HG03565 (cell line): Measurements from ENCODE around the gene ZMYND19.
"Not testable (repeated sequence)": the region's sequence is repeated elsewhere in the genome, so short reads cannot be mapped to it uniquely, and the experiment has no call there.

Experiments used
- ATAC-seq: cut with Tn5 transposase; IDR thresholded peaks from one replicate; pipeline ENCODE4 v1.9.1; 2021; ENCODE audit warnings: mild to moderate bottlenecking, moderate library complexity; ENCODE audit not compliant: unreplicated experiment

The ZMYND19 gene

DNA sequence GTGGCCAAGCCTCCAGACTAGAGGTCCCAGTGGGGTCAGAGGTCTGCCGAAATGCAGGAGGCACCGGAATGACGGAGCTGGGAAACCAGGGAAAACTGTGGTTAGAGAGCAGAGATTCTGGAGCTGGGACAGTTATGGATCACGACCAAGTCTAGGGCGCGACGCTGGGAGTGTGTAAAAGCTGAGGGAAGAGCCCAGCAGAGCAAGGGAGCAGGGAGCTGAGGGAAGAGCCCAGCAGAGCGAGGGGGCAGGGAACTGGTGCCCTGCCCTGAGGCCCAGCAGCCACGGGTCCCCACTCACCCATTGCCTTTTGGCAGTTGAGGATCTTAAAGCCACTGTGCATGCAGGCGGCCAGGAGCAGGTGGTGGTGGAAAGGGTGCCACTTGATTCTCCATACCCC lies 26.2 kb downstream of the ZMYND19 start:
- no peak for ATAC-seq

DNA sequence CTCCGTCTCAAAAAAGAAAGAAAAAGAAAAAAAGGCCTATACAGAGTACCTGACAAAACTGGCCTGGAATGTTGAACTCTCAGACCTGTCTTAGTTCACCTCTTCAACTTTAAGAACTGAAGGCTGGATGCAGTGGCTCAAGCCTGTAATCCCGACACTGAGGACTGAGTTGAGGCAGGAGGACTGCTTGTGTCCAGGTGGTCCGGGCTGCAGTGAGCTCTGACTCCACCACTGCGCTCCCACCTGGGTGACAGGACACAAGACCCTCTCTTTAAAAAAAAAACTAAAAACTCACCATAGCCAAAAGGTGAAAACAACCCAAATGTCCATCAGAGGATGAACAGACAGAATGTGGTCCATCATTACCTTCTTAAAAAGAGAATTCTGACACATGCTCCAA lies 32.2 kb downstream of the ZMYND19 start:
- ATAC-seq, result no peak

DNA sequence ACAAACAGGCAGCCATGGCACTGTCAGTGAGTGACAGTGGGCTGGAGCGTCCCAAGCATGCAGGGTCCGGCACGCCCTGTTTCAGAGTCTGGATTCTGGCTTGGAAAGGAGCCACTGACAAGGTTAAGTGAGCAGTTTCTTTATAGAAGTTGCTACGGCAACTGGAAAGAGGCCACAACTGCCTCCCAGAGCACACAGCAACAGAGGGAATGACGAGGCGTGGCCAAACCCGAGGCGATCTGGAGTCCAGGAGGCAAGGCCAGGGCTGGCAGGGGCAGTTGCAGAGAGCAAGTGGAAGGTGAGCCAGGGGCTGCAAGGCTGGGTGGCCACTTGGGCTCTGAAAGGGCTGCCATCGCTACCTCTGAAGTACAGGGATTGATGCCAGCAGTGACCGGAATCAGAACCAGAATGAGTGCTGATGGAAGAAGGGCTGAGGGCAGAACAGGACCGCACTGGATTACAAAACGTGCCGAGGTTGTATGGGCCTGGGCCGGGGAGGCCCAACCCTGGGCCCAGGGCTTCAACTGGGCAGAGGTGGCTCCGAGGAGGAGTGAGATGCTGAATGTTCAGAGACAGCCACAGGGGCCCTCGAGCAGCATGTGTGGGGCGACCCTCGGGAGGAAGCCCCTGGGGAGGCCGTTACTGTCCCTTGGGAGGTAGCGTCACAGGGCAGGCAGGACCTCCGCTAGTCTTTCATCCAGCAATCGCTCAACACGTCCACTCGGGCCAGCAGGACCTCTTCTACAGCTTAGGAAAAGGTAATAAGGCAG lies 34.1 kb downstream of the ZMYND19 start:
- ATAC-seq, result no peak

DNA sequence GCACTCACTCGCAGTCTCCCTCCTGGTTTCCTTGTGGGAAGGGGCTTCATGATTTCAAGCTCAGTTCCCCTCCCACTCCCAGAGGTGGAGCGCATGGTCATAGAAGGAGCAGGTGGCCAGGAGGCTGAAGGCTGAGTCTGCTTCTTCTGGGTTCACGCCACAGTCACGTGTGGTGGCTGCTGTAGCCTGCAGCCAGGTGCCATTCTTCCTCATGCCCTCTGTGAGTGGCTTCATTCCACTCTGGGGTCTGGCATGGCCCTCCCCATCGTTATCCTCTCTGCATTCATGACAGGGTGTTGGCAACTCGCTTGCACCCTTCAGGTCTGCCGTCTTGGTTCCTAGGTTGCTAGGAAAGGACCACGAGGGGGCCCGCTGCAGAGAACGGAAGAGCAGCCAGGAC lies 35.1 kb downstream of the ZMYND19 start:
- ATAC-seq, result no peak

DNA sequence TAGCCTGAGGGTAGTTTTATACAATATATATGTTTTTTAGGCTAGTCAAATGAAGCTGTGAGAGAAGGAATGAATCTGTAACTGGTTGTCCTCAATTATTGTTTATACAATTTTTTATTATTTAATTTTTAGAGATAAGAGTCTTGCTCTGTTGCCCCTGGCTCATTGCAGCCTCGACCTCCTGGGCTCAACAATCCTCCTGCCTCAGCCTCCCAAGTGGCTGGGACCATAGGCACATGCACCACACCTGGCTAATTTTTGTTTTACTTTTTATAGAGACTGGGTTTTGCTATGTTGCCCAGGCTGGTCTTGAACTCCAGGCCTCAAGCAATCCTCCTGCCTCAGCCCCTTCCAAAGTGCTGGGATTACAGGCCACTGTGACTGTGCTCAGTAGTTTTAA lies 36.0 kb downstream of the ZMYND19 start:
- no peak for ATAC-seq

DNA sequence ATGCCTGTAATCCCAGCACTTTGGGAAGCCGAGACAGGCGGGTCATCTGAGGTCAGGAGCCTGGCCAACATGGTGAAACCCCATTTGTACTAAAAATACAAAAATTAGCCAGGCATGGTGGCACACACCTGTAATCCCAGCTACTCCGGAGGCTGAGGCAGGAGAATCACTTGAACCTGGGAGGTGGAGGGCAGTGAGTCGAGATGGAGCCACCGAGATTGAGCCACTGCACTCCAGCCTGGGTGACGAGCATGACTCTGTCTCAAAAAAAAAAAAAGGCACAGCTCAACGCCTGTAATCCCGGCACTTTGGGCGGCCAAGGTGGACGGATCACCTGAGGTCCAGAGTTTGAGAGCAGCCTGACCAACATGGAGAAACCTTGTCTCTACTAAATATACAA lies 36.7 kb downstream of the ZMYND19 start:
- ATAC-seq, result not testable (repeated sequence)

DNA sequence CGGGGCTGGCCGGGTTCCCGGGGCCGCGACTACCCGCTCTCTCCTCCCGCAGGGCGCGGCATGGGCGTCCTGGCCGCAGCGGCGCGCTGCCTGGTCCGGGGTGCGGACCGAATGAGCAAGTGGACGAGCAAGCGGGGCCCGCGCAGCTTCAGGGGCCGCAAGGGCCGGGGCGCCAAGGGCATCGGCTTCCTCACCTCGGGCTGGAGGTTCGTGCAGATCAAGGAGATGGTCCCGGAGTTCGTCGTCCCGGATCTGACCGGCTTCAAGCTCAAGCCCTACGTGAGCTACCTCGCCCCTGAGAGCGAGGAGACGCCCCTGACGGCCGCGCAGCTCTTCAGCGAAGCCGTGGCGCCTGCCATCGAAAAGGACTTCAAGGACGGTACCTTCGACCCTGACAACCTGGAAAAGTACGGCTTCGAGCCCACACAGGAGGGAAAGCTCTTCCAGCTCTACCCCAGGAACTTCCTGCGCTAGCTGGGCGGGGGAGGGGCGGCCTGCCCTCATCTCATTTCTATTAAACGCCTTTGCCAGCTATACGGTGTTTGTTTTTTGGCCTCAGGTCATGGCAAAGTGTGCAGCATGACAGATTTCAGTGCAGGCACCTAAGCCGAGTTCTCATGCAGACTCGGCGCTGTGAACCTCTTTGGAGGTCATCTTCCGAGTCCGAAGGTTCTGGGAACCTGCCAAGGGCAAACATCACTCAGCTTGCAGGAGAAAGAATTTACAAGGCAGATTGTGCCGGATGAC lies 38.1 kb downstream of the ZMYND19 start:
- peak; percentile 23 for ATAC-seq

DNA sequence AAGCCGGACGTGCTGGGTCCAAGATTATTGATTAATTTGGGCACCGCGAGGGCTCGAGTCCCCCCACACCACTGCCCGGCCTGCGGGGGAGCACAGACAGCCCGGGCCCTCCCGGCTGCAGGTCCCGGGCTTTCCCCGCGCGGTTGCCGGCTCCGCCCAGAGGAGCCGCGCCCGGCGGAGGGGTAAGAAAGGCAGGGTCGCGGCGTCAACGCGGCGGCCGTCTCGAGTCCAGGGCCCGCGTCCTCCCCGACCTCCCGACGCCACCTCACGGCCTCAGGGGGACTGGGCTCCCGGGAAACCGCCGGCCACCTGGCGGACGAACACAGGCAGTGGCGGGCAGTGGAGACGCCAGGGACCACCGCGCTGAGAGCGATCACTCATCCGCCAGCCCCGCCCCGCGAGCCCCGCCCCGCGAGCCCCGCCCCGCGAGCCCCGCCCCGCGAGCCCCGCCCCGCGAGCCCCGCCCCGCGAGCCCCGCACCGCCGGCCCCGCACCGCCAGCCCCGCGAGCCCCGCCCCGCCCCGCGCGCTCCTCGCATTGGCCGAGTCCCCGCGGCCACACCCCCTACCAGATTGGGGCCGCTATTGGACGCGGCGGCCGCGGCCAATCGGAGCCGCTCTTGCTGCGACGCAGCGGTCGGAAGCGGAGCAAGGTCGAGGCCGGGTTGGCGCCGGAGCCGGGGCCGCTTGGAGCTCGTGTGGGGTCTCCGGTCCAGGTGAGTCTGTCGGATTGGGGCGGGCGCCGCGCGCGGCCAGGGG lies 38.9 kb downstream of the ZMYND19 start, which contains the start of gene MRPL41:
MRPL41 (plus strand) TSS at position 616 of the 758 bp plus-strand sequence. CDS start 203 bp downstream, outside the sequence.
- ATAC-seq, result peak; percentile 76

DNA sequence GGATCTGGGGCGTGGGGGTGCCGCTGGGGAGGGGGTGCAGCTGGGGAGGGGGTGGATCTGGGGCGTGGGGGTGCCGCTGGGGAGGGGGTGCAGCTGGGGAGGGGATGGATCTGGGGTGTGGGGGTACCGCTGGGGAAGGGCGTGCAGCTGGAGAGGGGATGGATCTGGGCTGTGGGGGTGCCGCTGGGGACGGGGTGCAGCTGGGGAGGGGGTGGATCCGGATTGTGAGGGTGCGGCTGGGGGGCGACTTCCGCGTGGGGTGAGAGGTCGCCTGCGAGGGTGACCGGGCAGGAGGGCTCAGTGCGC lies 39.4 kb downstream of the ZMYND19 start:
- not testable (repeated sequence) for ATAC-seq

DNA sequence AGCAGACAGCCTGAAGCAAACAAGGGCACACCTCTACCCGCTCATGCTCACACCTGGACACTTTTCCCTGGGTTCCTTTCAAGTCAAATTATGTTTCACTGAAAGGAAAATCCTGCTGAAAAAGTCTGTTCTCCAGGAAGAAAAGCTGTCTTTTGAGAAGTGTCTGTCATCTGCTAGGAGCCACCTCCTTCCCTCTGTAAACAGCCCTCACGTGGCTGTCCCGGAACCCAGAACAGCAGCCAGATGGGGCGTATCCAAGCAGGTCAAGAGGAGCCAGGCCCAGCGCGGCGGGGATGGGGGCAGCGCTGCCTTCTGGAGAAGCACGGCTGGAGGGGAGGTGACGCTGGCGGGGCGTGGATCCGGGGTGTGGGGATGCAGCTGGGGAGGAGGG lies 40.1 kb downstream of the ZMYND19 start, which contains the start of gene PNPLA7:
PNPLA7 (minus strand) TSS at position 172 of the 391 bp plus-strand sequence. CDS start 205 bp downstream, outside the sequence.
- ATAC-seq, result no peak

DNA sequence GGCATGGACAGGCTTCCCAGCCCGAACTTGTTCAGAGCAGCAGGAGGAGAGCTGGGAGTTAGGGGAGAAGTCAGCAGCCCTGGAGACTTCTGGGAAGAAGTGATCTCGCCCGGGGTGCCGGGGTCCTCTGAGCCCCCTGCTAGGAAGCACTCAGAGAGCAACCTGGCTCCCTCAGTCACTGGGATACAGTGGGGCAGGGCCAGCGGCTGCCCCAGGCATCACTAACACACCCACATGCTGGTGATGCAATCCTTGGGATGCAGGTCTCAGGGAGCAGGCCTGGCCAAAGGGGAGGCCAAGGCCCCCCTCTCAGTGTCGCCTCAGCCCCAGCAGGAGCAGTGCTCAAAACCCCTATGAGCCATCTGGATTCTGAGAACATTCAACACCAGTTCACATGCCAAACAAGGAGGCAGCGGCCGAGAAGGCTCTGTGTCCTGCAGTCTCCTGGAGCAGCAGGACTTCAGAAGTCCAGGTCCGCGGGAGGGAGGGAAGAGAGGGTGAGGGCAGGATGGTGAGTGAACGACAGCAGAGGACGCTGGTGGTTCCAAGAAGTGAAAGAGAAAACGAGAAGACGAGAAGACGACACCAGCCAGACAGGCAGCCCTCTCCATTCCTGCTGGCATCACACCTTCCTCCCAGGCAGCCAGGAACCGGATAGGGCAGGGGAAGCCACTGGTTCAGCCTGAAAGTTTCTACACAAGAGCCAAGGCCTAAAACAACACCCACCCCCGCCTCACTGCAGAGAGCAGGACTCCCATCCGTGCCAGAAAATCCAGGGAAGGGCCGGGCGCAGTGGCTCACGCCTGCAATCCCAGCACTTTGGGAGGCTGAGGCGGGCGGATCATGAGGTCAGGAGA lies 42.4 kb downstream of the ZMYND19 start:
- no peak for ATAC-seq

DNA sequence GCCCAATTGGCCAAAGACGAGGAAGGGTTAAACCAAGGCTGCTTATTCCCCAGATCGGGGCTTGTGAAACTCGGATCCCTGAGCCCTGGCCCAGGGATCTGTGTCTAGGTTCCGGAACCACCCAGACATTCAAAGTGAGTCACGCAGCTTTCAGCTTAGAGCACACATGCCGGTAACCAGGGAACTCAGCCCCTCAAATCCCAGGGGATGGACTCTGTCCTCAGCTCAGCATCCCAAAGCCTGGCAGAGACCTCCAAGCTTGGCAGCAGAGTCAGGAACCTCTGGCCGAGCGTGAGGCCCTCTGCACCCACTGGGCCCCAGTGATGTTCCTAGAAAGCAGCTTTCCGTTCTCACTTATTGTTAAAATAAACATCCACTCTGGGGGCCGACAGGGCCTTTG lies 45.2 kb downstream of the ZMYND19 start:
- no peak for ATAC-seq

DNA sequence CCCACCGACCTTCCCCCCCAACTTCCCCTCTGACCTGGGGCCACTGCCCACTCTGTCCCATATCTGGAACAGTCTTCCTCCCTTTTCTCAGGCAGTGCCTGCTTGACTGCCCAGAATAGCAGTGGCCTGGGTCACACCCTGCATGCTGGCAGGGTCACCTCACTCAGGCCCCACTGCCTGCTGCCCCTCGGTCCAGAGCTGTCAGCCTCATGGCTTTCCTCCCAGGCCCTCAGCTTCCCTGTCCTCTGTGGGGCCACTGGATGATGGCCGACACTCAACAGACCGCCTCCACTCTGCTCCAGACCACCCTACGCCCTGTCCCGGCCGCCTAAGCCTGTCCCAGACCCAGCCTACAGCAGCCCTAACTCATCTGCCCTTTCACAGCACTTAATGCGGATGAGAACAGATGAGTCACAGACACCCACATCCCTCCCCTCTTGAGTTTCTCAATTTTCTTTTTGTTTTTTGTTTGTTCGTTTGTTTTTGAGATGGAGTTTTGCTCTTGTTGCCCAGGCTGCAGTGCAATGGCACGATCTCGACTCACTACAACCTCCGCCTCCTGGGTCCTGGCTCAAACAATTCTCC lies 46.0 kb downstream of the ZMYND19 start:
- ATAC-seq, result no peak

DNA sequence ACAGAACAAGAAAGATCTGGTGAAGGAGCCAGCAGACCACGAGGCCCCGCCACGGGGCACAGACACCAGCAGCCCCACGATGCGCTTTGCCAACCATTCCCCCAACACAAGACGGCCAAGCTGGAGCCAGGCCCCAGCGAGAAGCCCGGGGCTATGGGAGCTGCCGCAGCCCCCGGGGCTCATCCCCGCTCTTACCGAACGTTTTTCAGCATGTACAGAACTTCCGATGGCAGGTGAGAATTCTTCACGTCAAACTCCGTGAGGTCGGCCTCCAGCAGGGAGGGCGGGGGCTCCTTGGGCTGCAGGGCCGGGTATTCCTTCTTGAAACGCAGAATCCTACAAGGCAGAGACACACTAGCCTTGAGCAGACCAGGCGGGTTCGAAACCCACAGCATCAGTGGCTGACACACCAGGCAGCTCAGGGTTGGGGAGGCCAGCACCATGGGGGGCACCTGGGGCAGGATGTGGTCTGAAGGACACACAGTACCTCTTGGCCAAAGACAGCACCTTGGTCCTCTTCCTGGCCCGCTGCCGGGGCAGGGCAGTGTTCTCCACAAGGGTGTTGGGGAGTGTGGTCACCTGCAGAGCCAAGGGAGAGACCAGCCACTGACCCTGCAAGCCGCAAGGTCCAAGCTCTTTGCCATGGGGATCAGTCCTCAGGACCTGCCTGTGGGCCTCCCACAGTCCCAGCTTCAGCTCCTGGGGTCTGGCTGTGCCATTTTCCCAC lies 46.9 kb downstream of the ZMYND19 start:
- ATAC-seq, result no peak

DNA sequence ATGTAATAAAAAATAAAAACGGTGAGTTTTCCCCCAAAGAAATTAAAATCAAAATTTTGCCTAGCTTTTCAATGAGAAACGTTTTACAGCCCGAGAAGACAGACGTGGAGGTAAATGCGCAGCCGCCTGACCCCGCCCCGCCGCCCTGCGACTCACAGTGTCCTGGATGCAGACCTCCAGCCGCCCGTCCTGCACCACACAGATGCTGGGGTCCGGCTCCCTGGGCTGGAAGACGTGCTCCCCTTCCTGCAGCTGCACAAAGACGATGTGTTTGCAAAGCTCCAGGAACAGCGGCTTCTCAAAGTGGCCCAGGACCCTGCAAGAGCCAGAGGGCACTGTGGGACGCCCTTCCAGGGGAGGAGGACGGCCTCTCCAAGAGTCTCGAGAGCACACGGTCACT lies 47.8 kb downstream of the ZMYND19 start:
- ATAC-seq, result no peak

DNA sequence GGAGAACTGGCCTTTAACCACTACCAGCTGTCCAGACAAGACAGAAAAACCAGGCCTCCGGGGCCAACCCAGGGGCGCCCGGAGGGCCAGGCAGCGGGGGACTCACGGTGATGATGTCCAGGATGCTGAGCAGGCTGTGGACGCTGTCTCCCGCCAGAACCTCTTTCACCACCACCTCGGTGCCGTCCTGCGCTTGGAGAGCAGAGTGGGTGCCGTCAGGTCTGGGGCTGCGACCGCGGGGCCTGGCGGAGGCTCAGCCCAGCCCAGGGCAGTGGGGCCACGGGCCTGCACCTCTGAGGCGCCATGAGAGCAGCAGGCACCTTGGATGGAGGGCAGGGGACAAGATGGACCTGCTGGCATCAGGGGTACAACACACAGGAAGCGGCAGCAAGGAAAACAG lies 49.8 kb downstream of the ZMYND19 start:
- no peak for ATAC-seq

DNA sequence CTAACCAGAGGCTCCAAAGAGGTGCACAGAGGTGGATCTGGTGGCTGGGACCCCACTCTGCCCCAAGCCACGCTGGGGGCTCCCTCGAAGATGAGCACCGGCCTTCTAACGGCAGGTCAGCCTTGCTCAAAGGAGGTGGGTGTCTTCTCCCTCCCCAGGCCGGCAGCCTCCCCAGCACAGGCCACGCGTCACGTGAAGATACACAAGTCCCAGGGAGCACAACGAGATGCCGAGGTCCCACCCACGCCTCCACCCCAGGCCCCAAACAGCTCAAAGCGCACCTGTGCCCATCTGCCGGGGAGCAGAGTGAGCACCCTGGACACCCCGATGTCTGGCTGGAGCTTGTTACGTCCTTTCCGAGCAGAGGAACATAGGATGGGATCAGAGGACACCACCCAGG lies 52.3 kb downstream of the ZMYND19 start:
- no peak for ATAC-seq

DNA sequence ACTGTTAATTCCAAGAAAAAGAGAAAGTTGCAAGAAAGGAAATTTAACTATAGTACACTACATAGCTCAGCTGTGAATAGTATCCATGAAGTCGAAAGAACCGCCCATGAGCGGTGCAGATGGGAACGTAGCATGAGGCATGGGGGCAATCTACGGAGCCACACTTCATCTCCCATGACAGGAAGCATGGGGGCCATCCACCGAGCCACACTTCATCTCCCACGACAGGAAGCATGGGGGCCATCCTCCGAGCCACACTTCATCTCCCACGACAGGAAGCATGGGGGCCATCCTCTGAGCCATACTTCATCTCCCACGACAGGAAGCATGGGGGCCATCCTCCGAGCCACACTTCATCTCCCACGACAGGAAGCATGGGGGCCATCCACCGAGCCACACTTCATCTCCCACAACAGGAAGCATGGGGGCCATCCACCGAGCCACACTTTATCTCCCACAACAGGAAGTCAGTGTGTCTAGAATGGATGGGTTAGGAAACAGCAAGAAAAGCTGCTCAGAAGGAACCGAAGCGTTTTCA lies 53.6 kb downstream of the ZMYND19 start:
- not testable (repeated sequence) for ATAC-seq

DNA sequence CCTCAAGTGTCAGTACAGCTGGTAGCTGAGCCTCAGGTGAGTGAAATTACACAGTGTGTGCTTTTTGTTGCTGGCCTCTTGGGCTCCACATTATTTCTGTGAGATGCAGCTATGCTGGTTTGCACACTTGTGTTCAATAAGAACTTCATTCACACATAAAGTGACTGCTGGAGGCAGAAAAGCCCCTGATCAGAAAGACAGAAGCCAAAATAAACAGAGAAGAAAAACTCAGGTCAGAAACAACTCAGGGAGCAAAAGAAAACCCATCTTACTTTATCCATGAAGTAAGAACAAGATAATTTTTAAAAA lies 55.2 kb downstream of the ZMYND19 start:
- ATAC-seq, result no peak
